ENCODE data around the gene BICC1. TPM values are rescaled to one million over a fixed set of nuclear protein-coding genes. Genes with fewer than 3 reads are reported as not detected.

Gene BICC1
- total RNA-seq, 1 donor from 2014 or later, result 42.1 TPM

GRCh38 chr10:58721601-58722281 is 209.1 kb downstream of the BICC1 start:
- ATAC-seq (peak; percentile 36), DNase-seq (ENCODE audit: low spot score) (no peak)
- intact Hi-C loops (cut with DNase I), result no loop called here

- DNase-seq (ENCODE audit: low spot score) (no peak), ATAC-seq (no peak)
- intact Hi-C loops (cut with DNase I), result no loop called here
Measured at GRCh38 chr10:58723186-58723585, 210.5 kb downstream of the BICC1 start.

GRCh38 chr10:58723966-58724365 is 211.3 kb downstream of the BICC1 start:
- intact Hi-C loops (cut with DNase I), result no loop called here
- ATAC-seq, result peak; percentile 25

GRCh38 chr10:58724781-58725180 is 212.1 kb downstream of the BICC1 start:
- DNase-seq (ENCODE audit: low spot score) (no peak), ATAC-seq (no peak)
- intact Hi-C loops (cut with DNase I), result no loop called here

More at GRCh38 chr10:58723966-58724365, 211.3 kb downstream of the BICC1 start:
- DNase-seq (ENCODE audit: low spot score), result no peak

- intact Hi-C loops (cut with DNase I), result no loop called here
- ATAC-seq (no peak), DNase-seq (ENCODE audit: low spot score) (no peak)
Measured at GRCh38 chr10:58725901-58726300, 213.2 kb downstream of the BICC1 start.

GRCh38 chr10:58727633-58728032 is 215.0 kb downstream of the BICC1 start:
- intact Hi-C loops (cut with DNase I), result no loop called here
- ATAC-seq (no peak), DNase-seq (ENCODE audit: low spot score) (no peak)

- no peak for DNase-seq (ENCODE audit: low spot score)
- ATAC-seq, result no peak
- intact Hi-C loops (cut with DNase I), result no loop called here
Measured at GRCh38 chr10:58731276-58731675, 218.6 kb downstream of the BICC1 start.

- no peak for ATAC-seq
Measured at GRCh38 chr10:58733436-58733835, 220.8 kb downstream of the BICC1 start.

GRCh38 chr10:58734116-58734515 is 221.4 kb downstream of the BICC1 start:
- ATAC-seq, result no peak
- DNase-seq (ENCODE audit: low spot score), result no peak
- intact Hi-C loops (cut with DNase I), result no loop called here

More at GRCh38 chr10:58733436-58733835, 220.8 kb downstream of the BICC1 start:
- intact Hi-C loops (cut with DNase I), result no loop called here
- DNase-seq (ENCODE audit: low spot score), result no peak

GRCh38 chr10:58734664-58735063 is 222.0 kb downstream of the BICC1 start:
- no peak for DNase-seq (ENCODE audit: low spot score)
- intact Hi-C loops (cut with DNase I), result no loop called here
- peak; percentile 22 for ATAC-seq

GRCh38 chr10:58735087-58735486 is 222.4 kb downstream of the BICC1 start:
- ATAC-seq (peak; percentile 65), DNase-seq (ENCODE audit: low spot score) (no peak)
- intact Hi-C loops (cut with DNase I), result no loop called here

GRCh38 chr10:58740620-58741369 is 228.1 kb downstream of the BICC1 start:
- ATAC-seq (peak; percentile 58), DNase-seq (ENCODE audit: low spot score) (no peak)
- intact Hi-C loops (cut with DNase I), result no loop called here

GRCh38 chr10:58741673-58742072 is 229.0 kb downstream of the BICC1 start:
- intact Hi-C loops (cut with DNase I), result no loop called here
- no peak for ATAC-seq

GRCh38 chr10:58742141-58742540 is 229.5 kb downstream of the BICC1 start:
- ATAC-seq (peak; percentile 9), DNase-seq (ENCODE audit: low spot score) (no peak)
- intact Hi-C loops (cut with DNase I), result no loop called here

More at GRCh38 chr10:58741673-58742072, 229.0 kb downstream of the BICC1 start:
- DNase-seq (ENCODE audit: low spot score), result no peak

GRCh38 chr10:58743466-58744115 is 230.9 kb downstream of the BICC1 start:
- ATAC-seq (no peak), DNase-seq (ENCODE audit: low spot score) (no peak)
- intact Hi-C loops (cut with DNase I), result no loop called here

- ATAC-seq (peak; percentile 94), DNase-seq (ENCODE audit: low spot score) (no peak)
- intact Hi-C loops (cut with DNase I), result no loop called here
Measured at GRCh38 chr10:58746474-58747185, 234.0 kb downstream of the BICC1 start.

GRCh38 chr10:58747687-58748086 is 235.0 kb downstream of the BICC1 start:
- intact Hi-C loops (cut with DNase I), result no loop called here
- DNase-seq (ENCODE audit: low spot score) (no peak), ATAC-seq (no peak)

- ATAC-seq (no peak), DNase-seq (ENCODE audit: low spot score) (no peak)
- intact Hi-C loops (cut with DNase I), result no loop called here
Measured at GRCh38 chr10:58752665-58753064, 240.0 kb downstream of the BICC1 start.

- ATAC-seq (no peak), DNase-seq (ENCODE audit: low spot score) (no peak)
- intact Hi-C loops (cut with DNase I), result no loop called here
Measured at GRCh38 chr10:58753425-58753824, 240.8 kb downstream of the BICC1 start.
